ENCODE data around the gene SAMD4B.

SAMD4B gene

DNA sequence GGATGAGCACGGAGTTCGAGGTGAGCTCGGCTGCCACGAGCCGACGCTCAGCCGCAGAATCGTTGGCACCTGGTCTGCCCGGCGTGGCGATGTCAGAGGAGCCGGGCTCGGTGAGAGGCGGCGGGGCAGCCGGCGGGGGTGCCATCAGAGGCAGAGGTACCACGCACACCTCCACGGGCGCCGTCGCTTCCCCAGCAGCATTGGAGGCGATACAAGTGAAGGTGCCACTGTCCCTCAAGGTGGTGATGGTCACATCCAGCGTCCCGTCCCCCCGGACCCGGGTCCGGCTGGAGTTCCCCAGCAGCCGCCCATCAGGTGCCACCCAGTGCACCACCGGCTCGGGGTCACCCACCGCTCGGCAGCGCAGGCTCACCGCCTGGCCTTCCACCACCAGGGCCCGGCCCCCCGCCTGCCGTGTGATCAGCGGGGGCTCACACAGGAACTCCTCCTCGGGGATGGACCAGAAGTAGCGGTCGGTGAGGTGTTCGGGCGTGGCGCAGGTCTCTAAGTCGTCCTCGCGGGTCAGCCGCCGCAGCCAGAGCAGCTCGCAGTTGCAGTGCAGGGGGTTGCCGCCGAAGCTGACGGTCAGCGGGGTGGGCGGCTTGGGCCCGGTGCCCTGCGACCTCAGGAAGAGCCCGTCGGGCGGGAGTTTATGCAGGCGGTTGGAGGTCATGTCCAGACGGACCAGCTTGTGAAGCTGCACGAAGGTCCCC, 28.0 kb upstream of the SAMD4B start:
- TF ChIP-seq, protein P1, sequence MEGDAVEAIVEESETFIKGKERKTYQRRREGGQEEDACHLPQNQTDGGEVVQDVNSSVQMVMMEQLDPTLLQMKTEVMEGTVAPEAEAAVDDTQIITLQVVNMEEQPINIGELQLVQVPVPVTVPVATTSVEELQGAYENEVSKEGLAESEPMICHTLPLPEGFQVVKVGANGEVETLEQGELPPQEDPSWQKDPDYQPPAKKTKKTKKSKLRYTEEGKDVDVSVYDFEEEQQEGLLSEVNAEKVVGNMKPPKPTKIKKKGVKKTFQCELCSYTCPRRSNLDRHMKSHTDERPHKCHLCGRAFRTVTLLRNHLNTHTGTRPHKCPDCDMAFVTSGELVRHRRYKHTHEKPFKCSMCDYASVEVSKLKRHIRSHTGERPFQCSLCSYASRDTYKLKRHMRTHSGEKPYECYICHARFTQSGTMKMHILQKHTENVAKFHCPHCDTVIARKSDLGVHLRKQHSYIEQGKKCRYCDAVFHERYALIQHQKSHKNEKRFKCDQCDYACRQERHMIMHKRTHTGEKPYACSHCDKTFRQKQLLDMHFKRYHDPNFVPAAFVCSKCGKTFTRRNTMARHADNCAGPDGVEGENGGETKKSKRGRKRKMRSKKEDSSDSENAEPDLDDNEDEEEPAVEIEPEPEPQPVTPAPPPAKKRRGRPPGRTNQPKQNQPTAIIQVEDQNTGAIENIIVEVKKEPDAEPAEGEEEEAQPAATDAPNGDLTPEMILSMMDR (conservative IDR thresholded peaks at IDR 0.05; ENCODE audit: low read depth, low read length): no peak
- H3K4me3 ChIP-seq (ENCODE audit: low read length): no peak overlapping the region
- DNase-seq (ENCODE audit: low read depth): no peak

DNA sequence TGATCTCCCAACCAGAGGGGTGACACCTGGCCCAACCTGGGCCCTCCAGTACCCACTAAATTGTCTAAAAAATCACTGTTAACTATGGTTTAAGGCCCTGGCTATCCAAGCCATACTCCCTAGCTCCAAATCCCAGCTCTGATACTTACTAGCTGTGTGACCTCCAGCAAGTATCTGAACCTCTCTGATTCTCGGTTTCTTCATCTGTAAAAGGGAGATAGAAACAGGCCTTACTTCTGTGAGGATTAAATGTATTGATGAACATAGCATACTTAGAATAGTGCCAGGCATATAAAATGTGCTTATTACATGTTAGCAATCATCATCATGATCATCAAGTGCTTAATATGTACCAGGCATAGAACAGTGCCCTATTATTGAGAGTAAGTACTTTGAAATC, 26.3 kb upstream of the SAMD4B start:
- no peak overlapping the region for H3K4me3 ChIP-seq (ENCODE audit: low read length)
- TF ChIP-seq, protein P1 (conservative IDR thresholded peaks at IDR 0.05; ENCODE audit: low read depth, low read length): no peak
- DNase-seq (ENCODE audit: low read depth): no peak

DNA sequence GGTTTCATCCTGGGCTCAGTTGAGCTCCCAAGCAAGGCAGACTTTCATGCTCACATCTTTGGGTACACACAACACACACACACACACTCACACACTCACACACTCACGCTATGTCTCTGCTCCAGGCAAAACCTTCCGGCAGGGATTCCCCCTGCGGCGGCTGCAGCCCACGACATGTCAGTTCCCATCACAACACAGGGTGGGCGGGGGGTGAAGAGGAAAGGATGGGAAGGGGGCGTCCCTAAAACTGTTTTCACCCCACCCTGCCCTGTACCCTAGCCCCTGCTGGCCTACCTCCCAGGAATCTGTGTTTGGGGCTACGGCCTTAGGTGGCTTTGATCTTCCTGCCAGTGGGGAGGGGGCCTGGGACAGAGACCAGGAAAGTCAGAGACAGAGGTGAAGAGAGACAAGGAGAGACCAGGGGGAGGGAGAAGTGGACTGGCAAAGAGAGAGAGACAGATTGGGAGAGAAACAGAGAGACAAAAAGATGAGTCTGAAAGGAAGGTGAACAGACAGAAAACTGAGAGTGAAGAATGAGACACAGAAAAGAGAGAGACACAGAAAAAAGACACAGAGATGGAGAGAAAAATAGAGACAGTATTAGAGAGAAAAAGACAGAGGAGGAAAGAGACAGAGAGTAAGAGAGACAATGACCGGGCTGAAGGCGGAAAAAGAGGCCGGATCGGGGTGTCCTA, 25.4 kb upstream of the SAMD4B start:
- H3K4me3 ChIP-seq (ENCODE audit: low read length): no peak overlapping the region
- TF ChIP-seq, protein P1 (conservative IDR thresholded peaks at IDR 0.05; ENCODE audit: low read depth, low read length): no peak
- no peak for DNase-seq (ENCODE audit: low read depth)

DNA sequence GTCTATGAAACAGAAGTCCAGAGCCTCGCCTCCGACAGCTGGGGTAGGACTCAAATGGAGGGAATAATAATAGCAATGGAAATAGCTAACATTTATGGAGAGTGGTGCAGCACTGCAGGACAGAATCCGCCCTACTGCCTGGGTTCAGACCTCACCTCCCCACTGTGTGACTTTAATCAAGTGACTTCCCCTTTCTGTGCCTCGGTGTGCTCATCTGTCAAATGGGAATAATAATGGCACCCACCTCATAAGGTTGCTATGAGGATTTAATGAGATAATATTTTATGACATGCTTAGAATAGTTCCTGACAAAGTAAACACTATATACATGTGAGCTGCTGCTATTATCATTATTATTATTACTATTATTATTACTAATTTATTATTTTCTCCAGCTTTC, 24.7 kb upstream of the SAMD4B start:
- no peak overlapping the region for H3K4me3 ChIP-seq (ENCODE audit: low read length)
- no peak for DNase-seq (ENCODE audit: low read depth)
- TF ChIP-seq, protein P1 (conservative IDR thresholded peaks at IDR 0.05; ENCODE audit: low read depth, low read length): no peak

DNA sequence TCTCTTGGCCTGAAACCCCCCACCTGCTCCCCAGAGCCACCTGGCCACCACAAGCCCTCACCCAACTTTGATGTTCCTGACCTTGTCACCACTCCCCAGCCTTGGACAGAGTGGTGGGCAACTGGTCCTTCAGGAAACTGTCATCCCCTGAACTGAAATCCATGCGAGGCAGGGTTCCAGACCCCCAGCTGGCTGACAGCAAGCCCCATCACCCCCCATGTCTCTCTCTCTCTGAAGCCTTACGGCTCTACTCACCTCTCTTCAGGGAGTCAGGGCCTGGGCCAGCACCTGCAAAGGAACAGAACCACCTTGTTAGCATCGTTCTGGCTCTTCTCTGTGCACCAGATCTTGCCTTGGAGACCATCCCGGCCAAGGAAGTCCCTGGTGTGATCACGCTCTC, 24.1 kb upstream of the SAMD4B start:
- no peak for DNase-seq (ENCODE audit: low read depth)
- TF ChIP-seq, protein P1 (conservative IDR thresholded peaks at IDR 0.05; ENCODE audit: low read depth, low read length): no peak
- H3K4me3 ChIP-seq (ENCODE audit: low read length): no peak overlapping the region

DNA sequence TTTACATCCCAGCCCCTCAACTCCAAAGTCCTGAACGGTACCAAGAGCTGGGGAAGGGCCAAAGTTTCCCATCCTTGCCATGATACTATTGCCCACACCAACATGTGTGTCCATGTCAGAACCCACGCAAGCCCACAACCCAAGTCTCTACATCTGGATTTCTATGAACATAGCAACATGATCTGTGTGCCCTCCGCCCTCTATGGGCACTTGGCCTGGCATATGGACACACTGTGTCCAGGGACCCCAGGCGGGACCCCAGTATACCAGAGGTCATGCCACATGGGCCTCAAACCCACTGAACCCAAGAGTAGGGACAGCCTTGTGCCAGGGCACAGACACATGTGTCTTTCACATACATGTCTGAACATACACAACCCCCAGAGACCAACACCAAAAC, 23.5 kb upstream of the SAMD4B start:
- TF ChIP-seq, protein P1 (conservative IDR thresholded peaks at IDR 0.05; ENCODE audit: low read depth, low read length): no peak

More for the DNA sequence above, 23.5 kb upstream of the SAMD4B start:
- no peak for DNase-seq (ENCODE audit: low read depth)
- H3K4me3 ChIP-seq (ENCODE audit: low read length): no peak overlapping the region

All from retinal pigment epithelial cell (primary cell).